ENCODE results near the gene HSPA12B.
"Not testable (repeated sequence)": the region's sequence is repeated elsewhere in the genome, so short reads cannot be mapped to it uniquely, and the experiment has no call there.

The HSPA12B gene

DNA sequence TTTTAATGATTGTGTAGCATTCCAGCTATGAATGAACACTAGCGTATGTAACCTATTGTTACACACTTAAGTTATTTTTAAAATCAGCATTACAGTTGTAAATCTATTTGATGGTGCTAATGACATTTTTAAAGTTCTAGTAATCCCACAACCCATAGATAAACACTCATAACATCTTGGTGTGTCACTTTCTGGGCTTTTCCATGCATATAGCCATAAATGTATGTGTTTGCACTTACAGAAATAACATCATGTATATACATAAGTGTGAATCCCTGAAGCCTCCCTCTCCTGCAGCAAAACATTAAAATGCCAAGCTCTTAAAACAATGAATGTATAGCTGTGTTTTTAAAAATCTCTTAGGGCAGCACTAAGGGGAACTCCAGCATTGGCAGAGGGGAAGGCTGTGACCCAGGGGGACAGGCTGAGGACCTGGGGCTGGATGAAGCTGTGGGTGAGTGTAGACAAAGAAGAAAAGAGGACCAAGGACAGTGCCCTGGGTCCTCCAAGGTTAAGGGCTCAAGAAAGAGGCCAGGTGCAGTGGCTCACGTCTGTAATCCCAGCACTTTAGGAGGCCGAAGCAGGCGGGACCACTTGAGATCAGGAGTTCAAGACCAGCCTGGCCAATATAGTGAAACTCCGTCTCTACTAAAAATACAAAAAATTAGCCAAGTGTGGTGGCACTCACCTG lies 55.0 kb downstream of the HSPA12B start:
- Histone ChIP-seq H3K9ac (no peak overlapping the region), H3K4me1 (peaks cover 26% of the 10 kb centered on the region), H3K4me2 (ENCODE audit: low read length) (peak overlapping the region; percentile 48), H3K36me3 (ENCODE audit: control insufficient read depth, insufficient read depth, low read length) (no peaks in the 10 kb centered on the region), H3K27me3 (ENCODE audit: control insufficient read depth, insufficient read depth, low read length) (no peaks in the 10 kb centered on the region), H3K9me3 (ENCODE audit: control insufficient read depth, low read length) (no peaks in the 10 kb centered on the region), H3K27ac (no peak overlapping the region), H2AFZ (peak overlapping the region; percentile 71), H3K4me3 (ENCODE audit: low read depth, low read length) (peak overlapping the region; percentile 44), H3K79me2 (peaks cover 4% of the 10 kb centered on the region)
- TF ChIP-seq, protein P1, sequence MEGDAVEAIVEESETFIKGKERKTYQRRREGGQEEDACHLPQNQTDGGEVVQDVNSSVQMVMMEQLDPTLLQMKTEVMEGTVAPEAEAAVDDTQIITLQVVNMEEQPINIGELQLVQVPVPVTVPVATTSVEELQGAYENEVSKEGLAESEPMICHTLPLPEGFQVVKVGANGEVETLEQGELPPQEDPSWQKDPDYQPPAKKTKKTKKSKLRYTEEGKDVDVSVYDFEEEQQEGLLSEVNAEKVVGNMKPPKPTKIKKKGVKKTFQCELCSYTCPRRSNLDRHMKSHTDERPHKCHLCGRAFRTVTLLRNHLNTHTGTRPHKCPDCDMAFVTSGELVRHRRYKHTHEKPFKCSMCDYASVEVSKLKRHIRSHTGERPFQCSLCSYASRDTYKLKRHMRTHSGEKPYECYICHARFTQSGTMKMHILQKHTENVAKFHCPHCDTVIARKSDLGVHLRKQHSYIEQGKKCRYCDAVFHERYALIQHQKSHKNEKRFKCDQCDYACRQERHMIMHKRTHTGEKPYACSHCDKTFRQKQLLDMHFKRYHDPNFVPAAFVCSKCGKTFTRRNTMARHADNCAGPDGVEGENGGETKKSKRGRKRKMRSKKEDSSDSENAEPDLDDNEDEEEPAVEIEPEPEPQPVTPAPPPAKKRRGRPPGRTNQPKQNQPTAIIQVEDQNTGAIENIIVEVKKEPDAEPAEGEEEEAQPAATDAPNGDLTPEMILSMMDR (IDR thresholded peaks at IDR 0.05), result no peak

DNA sequence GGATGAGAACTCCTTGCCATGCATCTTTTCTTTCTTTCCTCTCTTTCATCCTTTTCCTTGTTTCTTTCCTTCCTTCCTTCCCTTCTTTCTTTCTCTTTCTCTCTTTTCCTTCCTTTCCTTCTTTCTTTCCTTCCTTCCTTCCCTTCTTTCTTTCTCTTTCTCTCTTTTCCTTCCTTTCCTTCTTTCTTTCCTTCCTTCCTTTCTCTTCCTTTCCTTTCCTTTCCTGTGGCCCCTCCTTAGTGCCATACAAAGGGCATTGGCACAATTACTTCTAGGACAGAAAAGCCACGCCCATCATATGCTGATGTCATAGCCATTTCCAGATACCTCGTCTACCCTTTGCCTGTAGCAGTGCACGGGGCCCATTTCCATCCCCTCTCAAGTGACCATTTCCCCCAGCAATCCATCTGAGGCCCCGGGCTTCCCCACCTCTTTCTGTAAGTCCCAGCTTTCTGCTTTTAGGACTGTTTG lies 56.2 kb downstream of the HSPA12B start:
- Histone ChIP-seq H3K4me3 (ENCODE audit: low read depth, low read length) (no peak overlapping the region), H2AFZ (no peak overlapping the region), H3K27me3 (ENCODE audit: control insufficient read depth, insufficient read depth, low read length) (no peaks in the 10 kb centered on the region), H3K9ac (no peak overlapping the region), H3K36me3 (ENCODE audit: control insufficient read depth, insufficient read depth, low read length) (no peaks in the 10 kb centered on the region), H3K79me2 (peaks cover 4% of the 10 kb centered on the region), H3K27ac (no peak overlapping the region), H3K9me3 (ENCODE audit: control insufficient read depth, low read length) (no peaks in the 10 kb centered on the region), H3K4me2 (ENCODE audit: low read length) (no peak overlapping the region), H3K4me1 (peaks cover 26% of the 10 kb centered on the region)
- TF ChIP-seq, protein P1 (IDR thresholded peaks at IDR 0.05), result no peak

DNA sequence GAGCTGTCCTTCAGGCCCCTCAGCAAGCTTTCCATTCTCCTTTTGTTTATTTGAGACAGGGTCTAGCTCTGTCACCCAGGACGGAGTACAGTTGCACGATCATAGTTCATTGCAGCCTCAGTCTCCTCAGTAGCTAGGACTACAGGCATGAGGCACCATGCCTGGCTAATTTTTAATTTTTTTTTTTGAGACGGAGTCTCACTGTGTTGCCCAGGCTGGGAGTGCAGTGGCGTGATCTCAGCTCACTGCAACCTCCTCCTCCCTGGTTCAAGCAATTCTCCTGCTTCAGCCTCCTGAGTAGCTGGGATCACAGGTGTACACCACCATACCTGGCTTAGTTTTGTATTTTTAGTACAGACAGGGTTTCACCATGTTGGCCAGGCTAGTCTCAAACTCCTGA lies 56.7 kb downstream of the HSPA12B start:
- H3K4me3 ChIP-seq (ENCODE audit: low read depth, low read length); H3K9me3 ChIP-seq (ENCODE audit: control insufficient read depth, low read length); H3K4me2 ChIP-seq (ENCODE audit: low read length); H3K27ac ChIP-seq; H2AFZ ChIP-seq; H3K36me3 ChIP-seq (ENCODE audit: control insufficient read depth, insufficient read depth, low read length); H3K27me3 ChIP-seq (ENCODE audit: control insufficient read depth, insufficient read depth, low read length); H3K79me2 ChIP-seq; H3K9ac ChIP-seq: not testable (repeated sequence)
- peaks cover 26% of the 10 kb centered on the region for H3K4me1 ChIP-seq

DNA sequence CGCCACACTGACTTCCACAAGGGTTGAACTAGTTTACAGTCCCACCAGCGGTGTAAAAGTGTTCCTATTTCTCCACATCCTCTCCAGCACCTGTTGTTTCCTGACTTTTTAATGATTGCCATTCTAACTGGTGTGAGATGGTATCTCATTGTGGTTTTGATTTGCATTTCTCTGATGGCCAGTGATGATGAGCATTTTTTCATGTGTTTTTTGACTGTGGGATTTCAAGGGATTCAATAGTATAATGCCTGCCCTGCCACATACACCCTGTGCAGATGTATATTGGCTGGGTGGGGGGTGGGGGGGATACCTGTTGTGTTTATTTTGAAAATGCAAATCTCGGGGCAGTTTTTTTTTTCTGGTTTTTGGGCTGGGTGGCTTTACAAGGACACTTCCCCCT lies 61.7 kb downstream of the HSPA12B start:
- not testable (repeated sequence) for H3K27me3 ChIP-seq (ENCODE audit: control insufficient read depth, insufficient read depth, low read length); H3K9me3 ChIP-seq (ENCODE audit: control insufficient read depth, low read length); H3K27ac ChIP-seq; H3K4me3 ChIP-seq (ENCODE audit: low read depth, low read length); H3K4me2 ChIP-seq (ENCODE audit: low read length); H3K79me2 ChIP-seq; H3K9ac ChIP-seq; H2AFZ ChIP-seq; H3K4me1 ChIP-seq; H3K36me3 ChIP-seq (ENCODE audit: control insufficient read depth, insufficient read depth, low read length)

DNA sequence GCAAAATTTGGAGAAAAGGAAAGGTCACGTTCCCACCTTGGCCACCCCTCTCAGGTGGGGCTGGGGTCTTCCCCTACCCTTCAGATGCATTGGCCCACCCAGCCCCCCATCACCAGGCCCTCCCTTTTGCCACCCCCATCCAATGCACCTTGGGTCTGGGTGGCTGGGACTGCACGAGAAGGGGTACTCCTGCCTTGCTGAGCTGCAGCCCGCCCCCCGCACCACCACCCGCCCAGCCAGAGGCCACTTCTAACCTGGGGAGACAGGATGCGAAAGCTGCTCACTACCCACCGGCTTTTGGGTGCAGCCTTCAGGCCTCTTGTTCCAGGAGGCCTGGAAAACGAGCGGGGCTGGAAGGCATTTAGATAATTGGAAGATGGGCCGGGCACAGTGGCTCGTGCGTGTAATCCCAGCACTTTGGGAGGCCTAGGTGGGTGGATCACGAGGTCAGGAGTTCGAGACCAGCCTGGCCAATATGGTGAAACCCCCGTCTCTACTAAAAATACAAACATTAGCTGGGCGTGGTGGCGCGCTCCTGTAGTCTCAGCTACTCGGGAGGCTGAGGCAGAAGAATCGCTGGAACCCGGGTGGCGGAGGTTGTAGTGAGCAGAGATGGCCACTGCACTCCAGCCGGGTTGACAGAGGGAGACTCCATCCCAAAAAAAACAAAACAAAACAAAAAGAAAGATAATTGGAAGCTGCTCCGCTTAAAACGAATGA lies 62.4 kb downstream of the HSPA12B start:
- TF ChIP-seq, protein P1 (IDR thresholded peaks at IDR 0.05), result no peak
- peaks cover 3% of the 10 kb centered on the region for H3K4me1 ChIP-seq
- H3K4me2 ChIP-seq (ENCODE audit: low read length), result no peak overlapping the region
- H3K36me3 ChIP-seq (ENCODE audit: control insufficient read depth, insufficient read depth, low read length), result no peaks in the 10 kb centered on the region
- peak overlapping the region; percentile 88 for H3K27ac ChIP-seq
- no peak overlapping the region for H3K9ac ChIP-seq
- peak overlapping the region; percentile 97 for H2AFZ ChIP-seq
- no peaks in the 10 kb centered on the region for H3K27me3 ChIP-seq (ENCODE audit: control insufficient read depth, insufficient read depth, low read length)
- H3K9me3 ChIP-seq (ENCODE audit: control insufficient read depth, low read length), result no peaks in the 10 kb centered on the region
- no peaks in the 10 kb centered on the region for H3K79me2 ChIP-seq
- H3K4me3 ChIP-seq (ENCODE audit: low read depth, low read length), result peak overlapping the region; percentile 78
